ENCODE measurements around the gene SMYD3. TPM values are rescaled to one million over a fixed set of nuclear protein-coding genes. Genes with fewer than 3 reads are reported as not detected.

SMYD3 gene
- total RNA-seq, 4 donors from 2014 or later = 15.6 to 21.1 (median 18.4) TPM

GRCh38 chr1:246004301-246004700, 502.8 kb downstream of the SMYD3 start:
- no peak for TF ChIP-seq CTCF (IDR thresholded peaks at IDR 0.05; ENCODE audit: low read depth)

- no peak for TF ChIP-seq CTCF (IDR thresholded peaks at IDR 0.05; ENCODE audit: low read depth)
Observed at GRCh38 chr1:246003442-246003730, 503.7 kb downstream of the SMYD3 start.

GRCh38 chr1:246002725-246003441, 504.2 kb downstream of the SMYD3 start:
- no peak for TF ChIP-seq CTCF (IDR thresholded peaks at IDR 0.05; ENCODE audit: low read depth)

- no peak for TF ChIP-seq CTCF (IDR thresholded peaks at IDR 0.05; ENCODE audit: low read depth)
Observed at GRCh38 chr1:246001837-246002230, 505.2 kb downstream of the SMYD3 start.

GRCh38 chr1:246001142-246001836, 505.8 kb downstream of the SMYD3 start:
- no peak for TF ChIP-seq CTCF (IDR thresholded peaks at IDR 0.05; ENCODE audit: low read depth)

GRCh38 chr1:246000638-246001015, 506.5 kb downstream of the SMYD3 start:
- TF ChIP-seq CTCF (IDR thresholded peaks at IDR 0.05; ENCODE audit: low read depth) = no peak

GRCh38 chr1:245999697-246000637, 507.1 kb downstream of the SMYD3 start:
- TF ChIP-seq CTCF (IDR thresholded peaks at IDR 0.05; ENCODE audit: low read depth) = no peak
